ENCODE measurements around the gene ACIN1.

ACIN1 gene

DNA sequence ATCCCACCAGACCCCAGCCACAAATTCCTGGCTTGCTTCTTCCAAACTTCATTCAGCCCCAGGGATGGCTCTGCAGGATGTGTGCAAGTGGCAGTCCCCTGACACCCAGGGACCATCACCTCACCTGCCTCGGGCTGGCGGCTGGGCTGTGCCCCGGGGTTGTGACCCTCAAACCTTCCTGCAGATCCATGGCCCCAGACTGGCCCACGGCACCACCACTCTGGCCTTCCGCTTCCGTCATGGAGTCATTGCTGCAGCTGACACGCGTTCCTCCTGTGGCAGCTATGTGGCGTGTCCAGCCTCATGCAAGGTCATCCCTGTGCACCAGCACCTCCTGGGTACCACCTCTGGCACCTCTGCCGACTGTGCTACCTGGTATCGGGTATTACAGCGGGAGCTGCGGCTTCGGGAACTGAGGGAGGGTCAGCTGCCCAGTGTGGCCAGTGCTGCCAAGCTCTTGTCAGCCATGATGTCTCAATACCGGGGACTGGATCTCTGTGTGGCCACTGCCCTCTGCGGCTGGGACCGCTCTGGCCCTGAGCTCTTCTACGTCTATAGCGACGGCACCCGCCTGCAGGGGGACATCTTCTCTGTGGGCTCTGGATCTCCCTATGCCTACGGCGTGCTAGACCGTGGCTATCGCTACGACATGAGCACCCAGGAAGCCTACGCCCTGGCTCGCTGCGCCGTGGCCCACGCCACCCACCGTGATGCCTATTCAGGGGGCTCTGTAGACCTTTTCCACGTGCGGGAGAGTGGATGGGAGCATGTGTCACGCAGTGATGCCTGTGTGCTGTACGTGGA is 52.6 kb downstream of the ACIN1 start, which contains the start of gene PSMB11:
Gene PSMB11 (plus strand): TSS at position 51 of the 804 bp plus-strand sequence. CDS start 14 bp downstream, at position 65.
- DNase-seq (ENCODE audit: low read depth in 2 of 2) = no peak

DNA sequence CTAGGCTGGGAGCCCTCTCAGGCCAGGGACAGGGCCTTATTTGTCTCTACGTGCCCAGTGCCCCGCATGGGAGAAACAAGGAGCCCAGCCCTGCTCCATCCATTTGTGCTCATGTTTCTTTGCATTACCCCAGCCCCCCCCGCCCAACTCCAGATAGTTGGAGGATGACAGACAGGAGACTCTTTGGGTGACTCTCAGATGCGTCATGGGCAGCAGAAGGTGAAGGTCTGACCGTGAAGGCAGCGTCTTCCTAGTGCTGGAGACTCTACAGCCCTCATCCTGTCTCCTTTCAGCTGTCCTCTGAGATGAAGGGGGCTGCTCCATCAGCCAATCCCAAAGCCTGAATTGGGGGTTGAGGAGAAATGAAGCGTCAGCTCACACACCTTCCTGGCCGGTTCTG is 53.2 kb downstream of the ACIN1 start:
- DNase-seq (ENCODE audit: low read depth in 2 of 2) = no peak

GRCh38 chr14:23040100-23040499 is 54.8 kb downstream of the ACIN1 start:
- no peak for DNase-seq (ENCODE audit: low read depth in 2 of 2)

GRCh38 chr14:23035303-23036144 is 59.4 kb downstream of the ACIN1 start:
- DNase-seq (ENCODE audit: low read depth in 2 of 2) = no peak

DNA sequence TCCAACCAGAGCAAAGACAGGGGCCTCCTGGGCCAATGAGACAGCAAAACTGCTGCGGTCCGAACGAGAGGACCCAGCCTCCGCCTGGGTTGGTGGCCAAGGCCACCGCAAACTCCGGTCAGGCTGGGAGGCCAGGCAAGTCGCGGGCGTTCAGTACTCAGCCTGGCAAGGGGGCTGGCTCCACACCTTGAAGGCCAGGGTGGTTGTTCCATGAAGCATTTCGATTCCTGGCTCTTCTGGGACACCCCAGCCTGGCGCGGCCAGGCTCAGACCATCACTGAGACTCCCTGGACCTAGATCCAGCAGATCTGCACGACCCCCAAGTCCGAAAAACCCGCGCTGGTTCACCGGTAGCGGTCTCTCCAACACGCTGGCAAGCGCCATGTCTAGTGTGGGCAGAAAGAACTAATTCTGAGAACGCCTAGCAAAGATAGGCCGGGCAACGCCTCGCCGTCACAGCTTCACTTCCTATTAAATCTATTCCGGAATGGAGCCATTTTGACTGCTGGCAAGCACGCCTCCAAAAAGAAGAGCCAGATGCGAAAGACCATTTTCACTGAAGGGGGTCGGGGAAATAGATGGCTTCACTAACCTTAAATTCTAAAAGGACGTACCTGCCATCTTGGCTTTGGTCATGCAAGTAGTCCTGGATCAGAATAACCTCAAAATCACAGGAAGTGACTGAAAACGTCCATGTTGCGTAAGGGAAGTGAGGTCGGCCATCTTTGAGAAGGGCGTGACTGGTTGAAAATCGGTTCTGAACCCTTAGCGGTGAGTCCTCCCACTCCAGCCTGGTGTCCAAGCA is 60.2 kb downstream of the ACIN1 start, which contains the start of gene PSMB5:
Gene PSMB5 (minus strand): TSS at position 403 of the 805 bp plus-strand sequence. CDS start 19 bp downstream, at position 384.
- peak; percentile 72 to 83 for DNase-seq (ENCODE audit: low read depth in 2 of 2)

GRCh38 chr14:23033801-23034497 is 61.0 kb downstream of the ACIN1 start:
- DNase-seq (ENCODE audit: low read depth in 2 of 2) = no peak

DNA sequence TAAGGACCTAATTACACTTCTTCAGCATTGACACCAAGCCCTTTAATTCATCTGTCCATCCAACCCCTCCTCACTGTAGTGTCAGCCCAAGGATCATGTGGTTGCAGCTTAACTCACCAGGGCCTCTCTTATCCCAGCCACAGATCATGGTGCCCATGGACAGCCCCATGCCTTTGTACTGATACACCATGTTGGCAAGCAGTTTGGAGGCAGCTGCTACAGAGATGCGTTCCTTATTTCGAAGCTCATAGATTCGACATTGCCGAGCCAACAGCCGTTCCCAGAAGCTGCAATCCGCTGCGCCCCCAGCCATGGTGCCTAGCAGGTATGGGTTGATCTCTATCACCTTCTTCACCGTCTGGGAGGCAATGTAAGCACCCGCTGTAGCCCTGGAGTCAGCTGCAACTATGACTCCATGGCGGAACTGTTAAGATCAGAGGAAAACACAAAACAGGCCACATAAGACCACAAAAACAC is 61.6 kb downstream of the ACIN1 start:
- DNase-seq (ENCODE audit: low read depth in 2 of 2) = no peak

DNA sequence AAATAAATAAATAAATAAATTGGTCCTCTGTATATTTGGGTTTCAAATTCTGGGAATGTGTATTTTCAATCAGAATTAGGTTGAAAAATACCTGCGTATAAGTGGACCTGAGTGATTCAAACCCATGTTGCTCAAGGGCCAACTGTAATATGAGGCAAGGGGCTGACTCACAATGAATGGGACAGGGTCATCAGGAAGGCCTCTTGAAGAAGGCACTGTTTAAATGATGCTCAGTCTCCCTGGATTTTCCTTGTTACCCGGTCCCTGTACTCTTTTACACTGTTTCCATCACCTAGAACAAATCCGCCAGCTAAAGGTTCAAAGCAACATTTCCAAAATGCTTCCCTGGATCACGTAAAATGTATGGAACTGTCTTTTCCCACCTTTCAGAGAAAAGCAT is 64.0 kb downstream of the ACIN1 start:
- no peak for DNase-seq (ENCODE audit: low read depth in 2 of 2)

GRCh38 chr14:23028799-23029198 is 66.1 kb downstream of the ACIN1 start:
- no peak for DNase-seq (ENCODE audit: low read depth in 2 of 2)

DNA sequence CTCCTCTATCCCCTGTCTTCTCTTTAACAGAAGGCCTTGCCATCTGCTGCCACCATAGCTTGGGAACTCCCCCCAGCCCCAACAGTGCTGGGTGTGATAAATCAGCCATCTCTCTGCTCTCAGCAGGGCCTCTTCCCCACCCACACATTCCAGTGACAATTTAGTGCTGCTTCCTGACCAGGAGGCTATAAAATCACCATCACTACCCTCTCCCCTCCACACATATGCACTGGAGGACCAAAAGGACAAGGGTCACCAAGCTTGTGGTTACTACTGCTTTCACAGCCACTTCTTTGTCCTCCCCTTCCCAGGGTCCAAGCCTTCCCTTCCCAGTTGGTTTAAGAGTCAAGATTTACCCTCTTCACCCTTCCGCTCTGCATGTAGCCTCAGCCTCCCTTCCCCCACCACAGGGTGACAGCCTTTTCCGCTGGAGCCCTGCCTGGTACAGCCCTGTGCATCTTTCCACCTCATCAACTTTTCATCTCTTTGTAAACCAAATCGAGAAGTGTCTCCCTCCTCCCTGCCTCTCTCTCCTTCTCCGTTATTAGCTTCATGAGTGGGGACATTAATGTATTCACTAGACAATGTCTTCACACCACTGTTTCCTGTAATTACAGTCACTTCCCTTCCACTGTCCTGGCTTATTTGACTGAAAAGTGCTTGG is 69.7 kb downstream of the ACIN1 start:
- DNase-seq (ENCODE audit: low read depth in 2 of 2) = no peak

- DNase-seq (ENCODE audit: low read depth in 2 of 2) = no peak
These were observed 70.3 kb downstream of the ACIN1 start for GRCh38 chr14:23024612-23025075.

DNA sequence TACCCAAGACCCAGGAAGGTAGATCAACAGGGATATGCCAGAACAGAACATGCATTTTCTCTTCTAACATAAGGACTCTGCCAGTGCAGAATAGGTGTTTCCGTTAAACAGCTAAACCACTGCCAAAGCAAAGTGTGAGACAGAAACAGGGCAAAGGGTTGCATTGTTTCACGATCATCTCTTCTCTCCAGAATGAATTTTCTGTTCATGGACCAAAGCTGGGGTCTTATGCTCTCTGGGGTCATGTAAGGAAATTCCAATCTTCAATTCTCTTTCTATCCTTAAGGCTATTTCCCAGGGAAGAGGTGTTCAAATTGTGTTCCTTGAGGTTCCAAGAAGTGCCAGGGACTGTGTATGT is 71.2 kb downstream of the ACIN1 start:
- DNase-seq (ENCODE audit: low read depth in 2 of 2) = no peak

- DNase-seq (ENCODE audit: low read depth in 2 of 2) = no peak
These were observed 71.7 kb downstream of the ACIN1 start for GRCh38 chr14:23023022-23023794.

DNA sequence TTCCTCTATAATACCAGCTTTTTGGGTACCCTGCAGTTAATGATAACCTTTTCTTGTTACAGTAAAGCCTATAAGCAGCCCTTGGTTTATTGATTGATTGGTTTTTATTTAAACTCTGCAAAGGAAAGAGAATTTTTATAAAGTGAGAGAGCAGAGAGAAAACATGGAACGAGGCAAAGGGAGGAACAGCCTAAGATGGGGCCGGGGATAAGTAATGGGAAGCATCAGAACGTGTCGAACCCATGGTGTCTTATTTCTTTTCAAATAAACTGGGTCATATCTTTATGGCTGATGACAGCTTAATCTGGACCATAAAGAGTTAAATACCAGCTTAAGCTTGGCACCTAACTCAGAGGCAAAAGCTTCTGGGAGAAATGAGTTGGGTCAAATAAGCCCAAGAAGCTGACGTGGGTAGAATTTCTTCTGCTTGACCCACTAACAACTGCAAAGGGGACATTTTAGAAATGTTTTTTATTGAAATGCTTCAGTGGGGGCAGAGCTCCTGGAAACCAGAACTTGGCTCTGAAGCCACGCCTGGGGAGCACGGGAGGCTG is 73.0 kb downstream of the ACIN1 start:
- DNase-seq (ENCODE audit: low read depth in 2 of 2) = no peak

DNA sequence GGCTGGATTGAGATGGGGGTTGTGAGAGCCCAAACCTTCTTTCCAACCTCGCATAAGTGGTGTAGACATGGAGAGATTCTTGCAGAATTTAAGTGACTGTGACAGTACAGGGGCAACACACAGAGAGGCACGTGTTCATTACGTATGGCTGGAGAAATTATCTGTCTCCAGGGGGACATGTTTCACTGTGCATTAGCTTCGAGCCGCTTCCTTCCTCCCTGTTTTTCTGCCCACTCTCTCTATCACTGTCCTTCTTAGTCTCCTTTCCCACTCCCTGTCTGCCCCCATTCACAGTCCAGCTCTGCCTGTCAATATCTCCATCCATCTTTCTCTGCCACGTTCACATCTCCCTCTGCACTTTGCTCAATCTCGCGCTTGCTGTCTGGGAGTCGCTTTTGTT is 73.5 kb downstream of the ACIN1 start:
- DNase-seq (ENCODE audit: low read depth in 2 of 2) = no peak

DNA sequence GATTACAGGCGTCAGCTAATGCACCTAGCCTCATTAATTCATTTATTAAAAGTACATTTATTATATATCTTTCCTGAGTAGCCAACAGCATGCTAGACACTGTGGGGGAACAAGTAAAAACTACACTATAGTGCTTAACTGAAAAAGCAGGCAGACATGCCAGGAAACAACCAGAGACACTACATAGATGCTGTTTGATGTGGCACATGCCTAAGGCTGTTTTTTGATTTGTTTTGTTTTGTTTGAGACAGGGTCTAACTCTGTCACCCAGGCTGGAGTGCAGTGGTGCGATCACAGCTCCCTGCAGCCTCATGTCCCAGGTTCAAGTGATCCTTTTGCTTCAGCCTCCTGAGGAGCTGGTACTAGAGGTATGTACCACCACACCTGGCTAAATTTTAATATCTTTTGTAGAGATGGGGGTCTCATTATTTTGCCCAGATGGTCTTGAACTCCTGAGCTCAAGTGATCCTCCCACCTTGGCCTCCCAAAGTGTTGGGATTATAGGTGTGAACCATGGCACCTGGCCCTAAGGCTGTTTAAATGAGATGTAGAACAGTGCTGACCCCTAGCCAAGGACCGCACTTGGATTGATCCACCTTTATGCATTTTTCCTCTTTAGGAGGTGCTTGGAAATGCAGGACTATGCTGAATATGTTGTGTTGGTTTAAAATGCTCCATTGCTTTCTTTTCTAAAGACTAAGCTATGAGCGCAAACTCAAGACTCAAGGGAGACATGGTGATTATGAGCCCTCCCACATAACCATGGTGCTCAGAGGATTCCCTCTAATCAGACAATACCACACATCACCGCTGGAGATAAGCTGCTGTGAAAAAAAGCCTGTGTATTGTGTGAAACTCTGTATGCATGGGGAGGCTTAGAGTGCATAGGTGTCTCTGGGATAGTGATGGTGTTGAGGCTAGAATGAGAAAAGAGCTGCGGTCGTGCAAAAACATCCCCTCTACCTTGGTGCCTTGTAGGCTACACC is 74.5 kb downstream of the ACIN1 start:
- DNase-seq (ENCODE audit: low read depth in 2 of 2) = no peak

DNA sequence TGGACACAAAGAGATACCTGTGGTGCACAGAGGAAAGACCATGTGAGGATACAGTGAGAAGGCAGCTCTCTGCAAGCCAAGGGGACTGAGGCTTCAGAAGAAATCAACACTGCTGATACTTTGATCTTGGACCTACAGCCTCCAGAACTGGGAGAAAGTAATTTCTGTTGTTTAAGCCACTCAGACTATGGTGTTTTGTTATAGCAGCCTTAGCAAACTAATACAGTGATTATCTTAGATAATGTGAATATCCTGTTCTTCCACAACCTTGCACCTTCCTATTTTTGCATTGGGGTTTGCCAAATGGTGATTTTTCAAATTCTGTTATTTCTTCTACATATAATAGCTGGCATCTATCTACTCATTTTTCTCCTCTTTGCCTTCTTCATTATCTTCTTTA is 76.8 kb downstream of the ACIN1 start:
- no peak for DNase-seq (ENCODE audit: low read depth in 2 of 2)

- no peak for DNase-seq (ENCODE audit: low read depth in 2 of 2)
These were observed 77.8 kb downstream of the ACIN1 start for GRCh38 chr14:23017091-23017490.
